ENCODE measurements around the gene SLC30A2. TPM values are rescaled to one million over a fixed set of nuclear protein-coding genes. Genes with fewer than 3 reads are reported as not detected.

SLC30A2 gene
- total RNA-seq, 1 donor from 2014 or later = not detected

DNA sequence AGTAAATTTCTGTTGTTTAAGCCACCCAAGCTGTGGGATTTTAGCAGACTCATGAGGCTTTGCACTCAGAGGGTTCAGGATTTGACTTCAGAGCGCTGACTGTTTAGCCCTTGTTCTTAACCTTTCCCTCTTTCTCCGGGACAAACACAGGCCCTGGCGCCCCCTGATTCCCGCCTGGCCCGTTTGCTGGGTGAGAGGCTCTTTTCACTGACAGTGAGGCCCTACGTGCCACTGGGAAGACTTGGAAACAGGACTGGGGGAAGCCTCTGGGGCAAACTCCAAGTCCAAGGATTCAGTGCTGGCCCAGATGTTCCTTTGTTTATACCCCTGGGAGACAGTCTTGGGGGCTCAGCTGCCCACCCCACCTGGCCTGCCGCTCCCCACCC, 33.3 kb upstream of the SLC30A2 start:
- DNase-seq (ENCODE audit: low read depth) = no peak

DNA sequence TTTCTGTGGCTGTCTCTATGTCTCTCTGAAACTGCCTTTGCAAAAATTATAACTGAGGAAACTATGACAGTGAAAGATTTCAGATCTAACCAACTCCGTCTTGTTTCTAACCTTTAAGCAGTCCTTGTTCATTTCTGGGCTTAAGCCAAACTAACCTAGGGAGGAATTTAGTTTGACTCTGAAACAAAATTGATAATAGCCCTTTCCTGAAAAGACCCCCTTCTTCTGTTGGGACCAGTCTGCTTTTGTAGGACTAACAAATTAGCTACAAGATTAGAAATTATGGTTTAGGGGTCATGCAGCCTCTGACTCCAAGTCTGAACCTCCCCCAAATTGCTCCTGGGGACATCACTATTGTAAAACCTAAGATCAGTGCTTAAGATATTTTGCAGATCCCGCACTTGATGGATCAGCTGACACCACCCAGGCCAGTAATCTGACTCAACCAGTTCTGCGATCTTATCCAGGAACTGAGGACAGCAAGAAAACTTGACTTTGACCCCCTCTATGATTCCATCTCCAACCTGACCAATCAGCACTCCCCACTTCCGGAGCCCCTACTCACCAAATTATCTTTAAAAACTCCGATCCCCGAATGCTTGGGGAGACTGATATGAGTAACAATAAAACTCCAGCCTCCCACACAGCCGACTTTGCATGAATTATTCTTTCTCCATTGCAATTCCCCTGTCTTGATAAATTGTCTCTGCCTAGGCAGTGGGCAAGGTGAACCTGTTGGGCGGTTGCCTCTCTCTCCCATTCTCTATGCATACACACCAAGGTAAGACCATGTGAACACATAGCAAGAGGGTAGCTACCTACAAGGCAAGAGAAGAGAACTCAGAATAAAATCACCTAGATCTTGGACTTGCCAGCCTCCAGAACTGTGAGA, 32.6 kb upstream of the SLC30A2 start:
- no peak for DNase-seq (ENCODE audit: low read depth)

More for the DNA sequence above, 33.3 kb upstream of the SLC30A2 start:
- H3K4me3 ChIP-seq (ENCODE audit: low read depth, low read length) = no peak overlapping the region
- TF ChIP-seq, protein P1, sequence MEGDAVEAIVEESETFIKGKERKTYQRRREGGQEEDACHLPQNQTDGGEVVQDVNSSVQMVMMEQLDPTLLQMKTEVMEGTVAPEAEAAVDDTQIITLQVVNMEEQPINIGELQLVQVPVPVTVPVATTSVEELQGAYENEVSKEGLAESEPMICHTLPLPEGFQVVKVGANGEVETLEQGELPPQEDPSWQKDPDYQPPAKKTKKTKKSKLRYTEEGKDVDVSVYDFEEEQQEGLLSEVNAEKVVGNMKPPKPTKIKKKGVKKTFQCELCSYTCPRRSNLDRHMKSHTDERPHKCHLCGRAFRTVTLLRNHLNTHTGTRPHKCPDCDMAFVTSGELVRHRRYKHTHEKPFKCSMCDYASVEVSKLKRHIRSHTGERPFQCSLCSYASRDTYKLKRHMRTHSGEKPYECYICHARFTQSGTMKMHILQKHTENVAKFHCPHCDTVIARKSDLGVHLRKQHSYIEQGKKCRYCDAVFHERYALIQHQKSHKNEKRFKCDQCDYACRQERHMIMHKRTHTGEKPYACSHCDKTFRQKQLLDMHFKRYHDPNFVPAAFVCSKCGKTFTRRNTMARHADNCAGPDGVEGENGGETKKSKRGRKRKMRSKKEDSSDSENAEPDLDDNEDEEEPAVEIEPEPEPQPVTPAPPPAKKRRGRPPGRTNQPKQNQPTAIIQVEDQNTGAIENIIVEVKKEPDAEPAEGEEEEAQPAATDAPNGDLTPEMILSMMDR (conservative IDR thresholded peaks at IDR 0.05; ENCODE audit: low read depth, low read length) = no peak

DNA sequence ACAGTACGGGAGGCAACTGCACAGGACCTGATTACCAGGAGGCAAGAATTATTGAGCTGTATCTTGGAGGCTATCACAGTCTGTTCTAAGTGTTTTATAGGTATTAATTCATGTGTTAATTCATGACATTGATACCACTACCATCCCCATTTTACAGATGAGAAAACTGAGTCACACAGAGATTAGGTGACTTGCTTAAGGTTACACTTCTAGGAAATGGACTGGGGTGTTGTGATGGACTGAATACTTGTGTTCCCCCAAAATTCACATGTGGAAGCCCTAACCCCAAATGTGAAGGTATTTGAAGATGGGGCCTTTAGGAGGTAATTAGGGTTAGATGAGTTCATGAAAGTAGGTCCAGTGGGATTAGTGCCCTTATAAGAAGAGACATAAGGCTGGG, 31.6 kb upstream of the SLC30A2 start:
- TF ChIP-seq, protein P1 (conservative IDR thresholded peaks at IDR 0.05; ENCODE audit: low read depth, low read length) = no peak
- no peak for DNase-seq (ENCODE audit: low read depth)
- no peak overlapping the region for H3K4me3 ChIP-seq (ENCODE audit: low read depth, low read length)

More for the DNA sequence above, 32.6 kb upstream of the SLC30A2 start:
- TF ChIP-seq, protein P1 (conservative IDR thresholded peaks at IDR 0.05; ENCODE audit: low read depth, low read length) = no peak
- no peak overlapping the region for H3K4me3 ChIP-seq (ENCODE audit: low read depth, low read length)

DNA sequence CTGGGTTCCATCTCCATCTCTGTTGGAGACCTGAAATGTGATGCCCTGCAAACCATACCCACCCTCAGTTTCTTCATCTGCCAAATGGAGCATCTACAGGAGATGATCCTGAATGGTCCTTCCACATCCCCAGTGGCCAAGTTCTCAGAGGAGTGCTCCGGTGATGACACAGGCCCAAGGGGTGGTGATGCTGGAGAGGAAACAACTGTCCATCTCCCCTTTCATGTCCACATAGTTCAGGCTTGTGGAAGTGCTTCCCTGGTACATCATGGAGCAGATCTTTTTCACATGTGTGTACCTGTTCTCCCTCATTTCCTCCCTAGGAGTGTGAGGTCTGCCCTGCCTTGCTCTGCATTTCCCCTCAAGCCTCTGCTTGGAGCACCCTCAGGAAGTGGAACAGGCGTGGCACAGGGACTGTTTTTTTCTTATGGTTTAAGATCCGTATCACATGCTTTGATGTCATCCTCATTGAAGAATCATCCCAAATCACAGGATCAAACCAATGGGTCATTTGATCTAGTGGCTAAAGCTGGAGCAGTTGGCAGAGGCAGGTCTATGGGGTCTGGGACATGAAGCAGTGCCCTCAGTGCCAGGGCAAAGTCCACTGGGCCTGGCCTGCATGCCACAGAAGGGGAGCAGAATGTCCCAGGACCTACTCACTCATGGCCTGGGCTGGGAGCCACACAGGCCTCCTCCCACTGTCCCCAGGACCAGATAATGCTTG, 29.7 kb upstream of the SLC30A2 start:
- H3K4me3 ChIP-seq (ENCODE audit: low read depth, low read length) = no peak overlapping the region
- TF ChIP-seq, protein P1 (conservative IDR thresholded peaks at IDR 0.05; ENCODE audit: low read depth, low read length) = no peak
- no peak for DNase-seq (ENCODE audit: low read depth)

DNA sequence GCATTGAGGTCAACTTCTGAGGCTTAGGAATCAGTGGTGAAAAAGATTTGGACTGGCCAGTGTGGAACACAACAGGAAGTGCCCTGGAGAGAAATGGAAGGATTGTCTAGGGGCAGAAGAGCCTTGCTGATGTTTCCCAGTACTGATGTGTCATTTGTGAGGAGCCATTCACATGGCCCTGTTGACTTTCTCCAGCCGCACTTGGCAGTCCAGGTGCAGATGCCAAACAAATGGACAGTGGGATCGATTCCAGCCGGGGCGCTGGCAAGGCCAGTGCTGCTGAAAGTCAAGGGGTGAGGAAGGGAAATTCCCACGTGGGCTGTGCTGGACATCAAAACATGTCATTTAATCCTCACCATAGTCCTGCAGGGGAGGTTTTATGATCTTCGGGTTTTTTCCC, 26.4 kb upstream of the SLC30A2 start:
- no peak overlapping the region for H3K4me3 ChIP-seq (ENCODE audit: low read depth, low read length)
- no peak for DNase-seq (ENCODE audit: low read depth)
- TF ChIP-seq, protein P1 (conservative IDR thresholded peaks at IDR 0.05; ENCODE audit: low read depth, low read length) = no peak

DNA sequence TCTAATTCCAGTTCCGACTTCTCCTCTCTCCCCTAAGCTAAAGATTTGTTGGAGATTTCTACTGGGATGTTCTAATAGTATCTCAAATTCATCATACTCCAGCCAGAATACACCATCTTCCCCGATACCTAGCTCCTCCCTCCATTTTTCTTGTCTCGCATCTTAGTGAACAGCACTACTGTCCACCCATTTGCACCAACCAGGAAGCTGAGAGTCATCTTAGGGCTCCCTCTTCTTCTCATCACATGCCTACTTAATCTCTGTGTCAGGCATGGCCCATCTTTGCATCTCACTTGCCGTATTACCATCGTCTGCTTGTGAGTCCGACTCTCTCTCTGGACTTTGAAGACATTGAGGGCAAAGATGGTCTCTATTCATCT, 25.0 kb upstream of the SLC30A2 start:
- H3K4me3 ChIP-seq (ENCODE audit: low read depth, low read length) = no peak overlapping the region
- DNase-seq (ENCODE audit: low read depth) = no peak
- TF ChIP-seq, protein P1 (conservative IDR thresholded peaks at IDR 0.05; ENCODE audit: low read depth, low read length) = no peak
